Stimulated activated CD8-positive, alpha-beta memory T cell treated with anti-CD3 and anti-CD28 coated beads, Interleukin-2, amount 100 ng/mL, for 48 hours (primary cell): ENCODE results near the gene SYT10.
"Not testable (repeated sequence)": the region's sequence is repeated elsewhere in the genome, so short reads cannot be mapped to it uniquely, and the experiment has no call there.

Experiments used
- DNase-seq, 2 donors: peaks; one replicate each; pipeline ENCODE4 v3.0.0-alpha.2; 2020; ENCODE audit warnings: low read depth in 2 of 2

The SYT10 gene

DNA sequence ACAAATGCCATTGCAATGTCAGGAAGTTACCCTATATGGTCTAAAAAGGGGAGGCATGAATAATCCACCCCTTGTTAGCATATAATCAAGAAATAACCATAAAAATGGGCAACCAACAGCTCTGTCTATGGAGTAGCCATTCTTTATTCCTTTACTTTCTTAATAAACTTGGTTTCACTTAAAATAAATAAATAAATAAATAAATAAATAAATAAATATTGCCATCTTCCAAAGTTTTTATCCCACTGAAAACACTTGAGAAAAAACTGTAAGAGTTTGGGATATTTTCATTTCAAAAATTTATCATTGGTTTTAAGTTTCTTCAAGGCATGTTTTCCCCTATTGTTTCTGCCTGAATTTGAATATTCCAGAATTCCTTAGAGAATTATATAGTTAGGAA lies 89.8 kb downstream of the SYT10 start:
- no peak for DNase-seq

DNA sequence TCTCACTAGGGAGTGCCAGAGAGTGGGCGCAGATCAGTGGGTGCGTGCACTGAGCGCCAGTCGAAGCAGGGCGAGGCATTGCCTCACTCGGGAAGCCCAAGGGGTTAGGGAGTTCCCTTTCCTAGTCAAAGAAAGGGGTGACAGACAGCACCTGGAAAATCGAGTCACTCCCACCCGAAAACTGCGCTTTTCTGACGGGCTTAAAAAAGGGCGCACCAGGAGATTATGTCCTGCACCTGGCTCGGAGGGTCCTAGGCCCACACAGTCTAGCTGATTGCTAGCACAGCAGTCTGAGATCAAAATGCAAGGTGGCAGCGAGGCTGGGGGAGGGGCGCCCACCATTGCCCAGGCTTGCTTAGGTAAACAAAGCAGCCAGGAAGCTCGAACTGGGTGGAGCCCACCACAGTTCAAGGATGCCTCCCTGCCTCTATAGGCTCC lies 107.6 kb downstream of the SYT10 start:
- not testable (repeated sequence) for DNase-seq

DNA sequence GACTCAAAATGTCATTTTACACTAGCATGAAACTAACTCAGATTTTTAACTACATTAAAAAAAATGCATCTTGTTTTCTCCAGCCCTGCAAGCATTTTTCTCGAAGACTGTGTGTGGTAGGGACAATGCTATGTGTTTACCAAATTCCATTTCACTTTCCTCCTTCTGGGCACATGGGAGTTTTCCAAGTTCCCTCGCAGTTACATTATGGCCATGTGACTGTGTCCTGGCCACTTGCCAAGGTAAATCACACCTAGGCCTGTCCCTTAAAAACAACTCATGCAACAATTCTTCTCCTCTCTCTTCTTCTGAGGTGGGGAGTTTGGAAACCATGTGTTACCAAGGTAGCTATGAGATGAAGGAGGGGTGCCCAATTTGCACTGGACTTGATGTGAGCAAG lies 108.7 kb downstream of the SYT10 start:
- no peak for DNase-seq
